ENCODE results near the gene UBXN11. TPM values are rescaled to one million over a fixed set of nuclear protein-coding genes. Genes with fewer than 3 reads are reported as not detected.
A peak's percentile ranks its signal among the peaks of the same experiment; 100 is the strongest.

UBXN11 gene
- total and polyA plus RNA-seq, 2 of the 13 experiments (the other 11 are each of a cell fraction or from before 2014, with no cell fraction given), result 9.3 to 10.4 TPM

GRCh38 chr1:26279456-26280332 is 26.7 kb downstream of the UBXN11 start, which contains the start of gene SH3BGRL3 (continued):
- TF ChIP-seq BATF2 (CRISPR knock-in tag; IDR thresholded peaks at IDR 0.05) (peak; percentile 60), HMG20B (CRISPR knock-in tag; conservative IDR thresholded peaks at IDR 0.05) (no peak), JUNB (CRISPR knock-in tag; IDR thresholded peaks at IDR 0.05; ENCODE audit: borderline replicate concordance) (no peak; the same call in 1 of the 2 replicates), HMGXB3 (CRISPR knock-in tag; IDR thresholded peaks at IDR 0.05; ENCODE audit: borderline replicate concordance) (peak; percentile 25; the same call in 1 of the 2 replicates), PAWR (CRISPR knock-in tag; IDR thresholded peaks at IDR 0.05; ENCODE audit: borderline replicate concordance) (no peak), PHF20 (CRISPR knock-in tag; IDR thresholded peaks at IDR 0.05) (peak; percentile 62), ZNF350 (CRISPR knock-in tag; IDR thresholded peaks at IDR 0.05; ENCODE audit: borderline replicate concordance, low read depth) (peak; percentile 39), HNRNPK (IDR thresholded peaks at IDR 0.05; ENCODE audit: low read depth, low read length, poor library complexity, severe bottlenecking) (peak; percentile 76), KDM5B (CRISPR knock-in tag; IDR thresholded peaks at IDR 0.05; ENCODE audit: borderline replicate concordance) (peak; percentile 40; the same call in 1 of the 2 replicates), ZBTB10 (CRISPR knock-in tag; IDR thresholded peaks at IDR 0.05; ENCODE audit: borderline replicate concordance) (no peak), MED1 (CRISPR knock-in tag; IDR thresholded peaks at IDR 0.05) (peak; percentile 2; the same call in 1 of the 2 replicates), ZBTB2 (CRISPR knock-in tag; IDR thresholded peaks at IDR 0.05; ENCODE audit: low read depth) (0 out of 2 replicates have a peak, but pooled peaks have one; percentile 15), ZNF331 (CRISPR knock-in tag; IDR thresholded peaks at IDR 0.05) (peak; percentile 53; the same call in 1 of the 2 replicates)
- TF ChIP-seq, protein P1, sequence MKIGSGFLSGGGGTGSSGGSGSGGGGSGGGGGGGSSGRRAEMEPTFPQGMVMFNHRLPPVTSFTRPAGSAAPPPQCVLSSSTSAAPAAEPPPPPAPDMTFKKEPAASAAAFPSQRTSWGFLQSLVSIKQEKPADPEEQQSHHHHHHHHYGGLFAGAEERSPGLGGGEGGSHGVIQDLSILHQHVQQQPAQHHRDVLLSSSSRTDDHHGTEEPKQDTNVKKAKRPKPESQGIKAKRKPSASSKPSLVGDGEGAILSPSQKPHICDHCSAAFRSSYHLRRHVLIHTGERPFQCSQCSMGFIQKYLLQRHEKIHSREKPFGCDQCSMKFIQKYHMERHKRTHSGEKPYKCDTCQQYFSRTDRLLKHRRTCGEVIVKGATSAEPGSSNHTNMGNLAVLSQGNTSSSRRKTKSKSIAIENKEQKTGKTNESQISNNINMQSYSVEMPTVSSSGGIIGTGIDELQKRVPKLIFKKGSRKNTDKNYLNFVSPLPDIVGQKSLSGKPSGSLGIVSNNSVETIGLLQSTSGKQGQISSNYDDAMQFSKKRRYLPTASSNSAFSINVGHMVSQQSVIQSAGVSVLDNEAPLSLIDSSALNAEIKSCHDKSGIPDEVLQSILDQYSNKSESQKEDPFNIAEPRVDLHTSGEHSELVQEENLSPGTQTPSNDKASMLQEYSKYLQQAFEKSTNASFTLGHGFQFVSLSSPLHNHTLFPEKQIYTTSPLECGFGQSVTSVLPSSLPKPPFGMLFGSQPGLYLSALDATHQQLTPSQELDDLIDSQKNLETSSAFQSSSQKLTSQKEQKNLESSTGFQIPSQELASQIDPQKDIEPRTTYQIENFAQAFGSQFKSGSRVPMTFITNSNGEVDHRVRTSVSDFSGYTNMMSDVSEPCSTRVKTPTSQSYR (CRISPR knock-in tag; IDR thresholded peaks at IDR 0.05; ENCODE audit: borderline replicate concordance), result peak; percentile 63; the same call in 1 of the 2 replicates
